Activated CD4-positive, alpha-beta T cell treated with anti-CD3 and anti-CD28 coated beads, Interleukin-2, amount 50 U/mL, for 48 hours (primary cell): Measurements from ENCODE around the gene ECHS1.

Experiments
- DNase-seq, 2 experiments: peaks; one replicate each; pipeline ENCODE4 v3.0.0-alpha.2; 2020

The ECHS1 gene

DNA sequence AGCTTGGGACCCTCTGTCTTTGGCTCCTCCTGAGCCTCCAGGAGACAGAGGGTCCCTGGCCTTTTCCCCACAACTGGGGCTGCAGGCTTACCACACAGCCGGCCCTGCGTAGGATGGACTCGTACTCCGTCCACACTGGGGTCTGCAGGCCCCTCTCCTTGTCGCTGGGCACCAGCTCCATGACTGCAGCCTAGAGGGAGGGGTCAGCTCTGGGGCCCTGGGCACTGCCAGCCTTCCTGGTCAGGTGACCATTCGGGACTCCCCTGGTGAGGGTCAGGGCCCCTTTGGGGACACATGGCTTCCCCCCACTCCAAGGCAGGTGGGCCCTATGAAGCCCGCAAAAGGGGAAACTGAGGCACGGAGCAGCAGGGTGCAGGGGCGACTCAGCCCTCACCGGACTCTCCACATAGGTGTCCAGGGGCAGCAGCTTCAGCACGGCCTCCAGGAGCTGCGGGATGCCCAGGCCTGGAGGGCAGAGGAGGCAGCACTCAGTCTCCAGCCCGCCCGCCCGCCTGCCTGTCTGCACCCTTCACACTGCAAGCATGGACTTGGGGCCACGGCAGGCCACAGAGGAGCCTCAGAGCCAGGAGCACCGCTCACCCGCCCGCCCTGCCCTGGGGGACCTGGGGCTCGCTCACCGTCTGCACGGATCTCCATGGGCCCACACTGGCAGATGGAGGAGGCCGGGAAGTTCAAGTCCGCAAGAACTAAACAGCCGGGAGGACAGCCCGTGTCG lies 16.4 kb downstream of the ECHS1 start:
- no peak for DNase-seq

- no peak for DNase-seq
These were observed 17.2 kb downstream of the ECHS1 start for GRCh38 chr10:133355991-133356390.

- no peak for DNase-seq
These were observed 17.9 kb downstream of the ECHS1 start for GRCh38 chr10:133355266-133355665.

GRCh38 chr10:133354672-133355240 lies 18.4 kb downstream of the ECHS1 start:
- DNase-seq, result no peak

GRCh38 chr10:133353988-133354605 lies 19.1 kb downstream of the ECHS1 start:
- no peak for DNase-seq

- DNase-seq, result no peak
These were observed 19.8 kb downstream of the ECHS1 start for GRCh38 chr10:133353202-133353959.

- no peak for DNase-seq
These were observed 21.5 kb downstream of the ECHS1 start for GRCh38 chr10:133351408-133352318.

DNA sequence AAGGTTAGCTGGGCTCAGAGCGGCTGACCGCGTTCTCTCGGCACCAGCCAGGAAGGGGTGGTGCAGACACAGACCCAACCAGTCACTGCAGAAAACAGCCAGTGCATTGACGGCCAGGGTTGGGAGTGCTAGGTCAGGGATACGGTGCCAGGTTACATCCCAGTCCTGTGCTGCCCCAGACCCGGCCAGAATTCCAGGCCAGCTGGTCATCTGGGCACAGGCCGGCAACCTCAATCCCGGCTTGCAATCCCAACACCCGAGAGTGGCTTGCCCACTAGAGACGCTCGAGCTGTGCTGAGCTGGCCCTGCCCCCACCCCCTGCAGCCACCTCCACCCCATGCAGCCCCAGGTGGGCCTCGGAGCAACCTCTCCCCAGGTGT lies 22.2 kb downstream of the ECHS1 start:
- no peak for DNase-seq

GRCh38 chr10:133350283-133350949 lies 22.7 kb downstream of the ECHS1 start:
- no peak for DNase-seq

GRCh38 chr10:133349577-133350011 lies 23.6 kb downstream of the ECHS1 start:
- DNase-seq, result no peak

- DNase-seq, result no peak
These were observed 24.0 kb downstream of the ECHS1 start for GRCh38 chr10:133349160-133349568.

DNA sequence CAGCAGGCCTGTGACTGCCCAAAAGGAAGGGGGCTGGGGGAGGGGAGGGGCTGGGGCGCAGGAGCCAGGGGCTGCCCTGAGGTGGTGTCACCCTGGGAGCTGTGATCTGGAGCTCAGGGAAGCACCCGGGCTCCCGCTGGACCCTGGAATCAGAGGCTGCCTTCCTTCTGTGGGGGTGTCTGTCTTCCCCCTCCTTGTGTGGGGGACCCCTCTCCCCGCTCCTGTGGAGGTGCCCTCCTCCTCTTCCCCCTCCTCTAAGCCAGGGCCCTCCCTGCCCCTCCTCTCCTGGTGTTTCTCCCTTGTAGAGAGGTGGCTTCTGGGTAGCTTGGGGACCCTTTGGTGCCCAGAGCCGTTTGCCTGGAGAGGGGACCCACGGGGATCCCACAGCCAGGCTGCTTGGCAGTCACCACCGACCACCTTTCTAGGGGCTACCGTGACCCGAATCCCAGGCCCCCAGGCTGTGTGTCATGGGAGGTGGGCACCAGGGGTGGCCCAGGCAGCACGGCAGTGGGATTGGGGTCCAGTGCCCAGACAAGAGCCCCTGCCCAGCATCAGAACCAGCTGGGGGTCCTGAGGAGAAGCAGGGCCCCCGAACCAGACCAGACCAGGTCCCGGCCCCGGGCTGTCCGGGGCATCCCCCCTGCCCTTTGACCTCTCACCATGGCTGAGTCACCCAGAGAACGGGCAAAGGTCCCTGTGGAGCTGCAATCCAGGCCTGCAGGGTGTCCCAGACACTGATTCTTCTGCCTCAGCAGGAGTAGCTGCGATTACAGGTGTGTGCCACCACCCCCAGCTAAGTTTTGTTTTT lies 25.2 kb downstream of the ECHS1 start:
- no peak for DNase-seq

DNA sequence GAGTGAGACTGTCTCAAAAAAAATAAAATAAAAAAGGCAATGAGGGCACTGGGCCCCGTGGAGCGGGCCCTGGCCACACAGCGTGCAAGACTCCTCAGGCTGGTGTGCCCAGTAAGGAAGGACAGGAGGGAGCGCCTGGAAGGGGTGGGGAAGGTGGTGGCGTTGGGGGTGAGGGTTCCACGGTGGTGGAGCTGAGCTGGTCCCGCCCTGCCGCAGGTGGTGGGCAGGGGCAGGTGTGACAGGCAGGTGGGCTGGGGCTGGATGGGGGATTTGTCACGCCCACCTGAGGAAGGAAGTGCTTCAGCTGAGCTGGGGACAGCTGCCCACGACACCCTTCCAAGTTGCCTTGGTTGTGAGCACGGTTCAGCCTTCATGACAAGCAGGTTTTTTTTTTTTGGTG lies 26.7 kb downstream of the ECHS1 start:
- no peak for DNase-seq

- no peak for DNase-seq
These were observed 28.9 kb downstream of the ECHS1 start for GRCh38 chr10:133344236-133344635.

GRCh38 chr10:133343558-133343957 lies 29.6 kb downstream of the ECHS1 start:
- no peak for DNase-seq

DNA sequence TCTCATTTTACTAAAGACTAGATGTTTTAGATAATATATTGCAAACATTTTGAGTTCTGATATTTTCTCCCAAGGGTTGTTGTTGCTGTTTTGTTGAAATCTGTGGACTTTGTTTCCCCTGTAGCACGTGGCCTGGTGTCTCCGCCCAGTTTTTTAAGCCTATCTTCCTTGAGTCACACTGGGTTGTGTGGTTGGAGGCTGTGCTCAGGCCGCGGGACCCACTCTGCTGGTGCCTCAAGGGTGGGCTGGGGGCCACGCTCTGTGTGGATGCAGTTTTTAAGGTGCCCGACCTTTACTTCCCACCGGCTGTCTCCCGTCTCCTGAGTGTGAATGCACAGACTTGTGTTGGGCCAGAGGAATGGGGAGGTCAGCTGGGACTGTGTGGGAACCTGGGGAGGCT lies 30.2 kb downstream of the ECHS1 start:
- no peak for DNase-seq

DNA sequence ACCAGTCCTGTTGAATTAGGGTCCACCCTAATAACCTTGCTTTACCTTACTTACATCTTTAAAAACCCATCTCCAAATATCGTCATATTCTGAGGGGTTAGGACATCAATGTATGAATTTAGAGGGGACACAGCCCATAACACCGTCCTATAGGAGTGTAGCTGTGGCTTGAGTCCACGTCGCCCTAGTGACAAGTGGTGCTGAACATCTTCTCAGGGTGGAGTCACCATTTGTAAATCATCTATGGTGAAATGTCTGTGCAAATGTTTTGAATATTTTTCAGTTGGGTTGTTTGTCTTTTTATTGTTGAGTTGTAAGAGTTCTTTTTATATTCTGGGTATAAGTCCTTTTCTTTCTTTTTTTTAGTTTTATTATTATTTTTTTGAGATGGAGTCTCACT lies 31.2 kb downstream of the ECHS1 start:
- no peak for DNase-seq

GRCh38 chr10:133339708-133340380 lies 33.3 kb downstream of the ECHS1 start:
- DNase-seq, result no peak

DNA sequence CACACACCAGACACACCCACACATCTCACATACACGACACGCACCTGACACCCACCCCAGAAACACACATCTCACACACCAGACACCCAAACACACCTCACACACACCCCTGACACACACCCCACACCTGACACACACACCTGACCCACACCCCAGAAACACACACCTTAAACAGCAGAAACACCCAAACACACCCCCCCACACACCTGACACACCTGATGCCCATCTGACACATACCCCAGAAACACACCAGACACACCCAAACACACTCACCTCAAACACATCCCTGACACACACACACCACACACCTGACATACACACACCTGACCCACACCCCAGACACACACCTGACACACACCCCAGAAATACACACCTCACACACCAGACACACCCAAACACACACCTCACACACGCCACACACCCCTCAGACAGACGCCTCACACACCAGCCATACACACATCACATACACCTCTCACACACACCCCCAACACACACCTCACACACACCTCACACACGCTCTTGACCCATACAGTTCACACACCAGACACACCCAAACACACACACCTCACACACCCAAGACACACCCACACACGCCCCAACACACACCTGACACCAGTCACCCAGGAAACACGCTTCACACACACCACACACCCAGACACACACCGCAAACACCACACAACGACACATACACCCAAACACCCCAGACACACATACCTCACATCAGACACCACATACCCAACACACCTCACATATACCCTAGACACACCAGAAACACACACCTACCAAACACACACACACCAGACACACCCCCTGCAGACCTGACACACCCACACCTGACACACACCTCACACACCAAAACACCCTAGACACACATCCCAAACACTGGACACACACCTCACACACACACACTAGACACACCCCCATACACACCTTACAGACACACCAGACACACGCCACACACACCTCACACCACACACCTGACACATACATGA lies 34.8 kb downstream of the ECHS1 start:
- no peak for DNase-seq
